GM23248 (cell line): ENCODE data around the gene E2F3.

Experiments used
- EZH2 ChIP-seq: fragments of 200-600 bp; sonication (generic); IDR thresholded peaks from 2 replicates; pipeline ENCODE4 v1.6.1; 2018; ENCODE audit warnings: antibody characterized with exemption, mild to moderate bottlenecking; ENCODE audit not compliant: insufficient read depth, poor library complexity, severe bottlenecking
- EZH2phosphoT487 ChIP-seq: fragments of 200-600 bp; sonication (generic); IDR thresholded peaks from 2 replicates; pipeline ENCODE4 v1.6.1; 2018; ENCODE audit warnings: antibody characterized with exemption, moderate library complexity, mild to moderate bottlenecking, low read depth; ENCODE audit not compliant: insufficient read depth

DNA sequence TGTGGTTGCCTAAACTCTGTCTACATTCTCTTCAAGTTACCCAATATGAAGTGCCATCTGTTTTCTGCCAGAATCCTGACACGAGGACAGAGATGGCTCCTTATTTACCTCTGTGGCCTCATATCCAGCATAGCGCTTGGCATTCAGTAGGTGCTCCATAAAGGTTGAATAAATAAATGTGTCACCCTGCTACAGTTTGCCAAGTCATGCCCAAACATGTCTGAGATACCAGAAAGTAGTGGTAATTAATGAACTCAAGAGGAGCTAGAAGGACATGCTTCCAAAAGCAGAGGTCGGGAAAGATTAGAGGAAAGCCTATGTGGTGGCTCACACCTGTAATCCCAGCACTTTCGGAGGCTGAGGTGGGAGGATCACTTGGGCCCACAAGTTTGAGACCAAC lies 30.9 kb upstream of the E2F3 start:
- no peak for TF ChIP-seq EZH2phosphoT487
- TF ChIP-seq EZH2: no peak
